Naive B cell (primary cell): ENCODE results near the gene TIFAB. TPM values are rescaled to one million over a fixed set of nuclear protein-coding genes. Genes with fewer than 3 reads are reported as not detected.

Experiments used
- ATAC-seq, 2 donors: fragments of 150-1000 bp; cut with Tn5 transposase; 2 replicates each; pipeline ENCODE4 v1.10.0; 2021; ENCODE audit warnings: low read depth in 2 of 2, mild to moderate bottlenecking in 2 of 2, moderate library complexity in 2 of 2
- DNase-seq: peaks from one replicate; pipeline ENCODE4 v3.0.0; 2022
- H3K27ac Mint-ChIP-seq, 6 donors: one replicate each; pipeline ENCODE4 v1.8.0; 2020 to 2022; ENCODE audit warnings: mild to moderate bottlenecking in 6 of 6, mixed read lengths in 6 of 6, moderate library complexity in 5 of 6, inconsistent platforms in 2 of 6
- H3K27me3 Mint-ChIP-seq, 3 donors: one replicate each; pipeline ENCODE4 v1.8.0; 2021 to 2022; ENCODE audit warnings: mixed read lengths in 3 of 3, mild to moderate bottlenecking in 1 of 3
- H3K36me3 Mint-ChIP-seq, 2 donors: one replicate each; pipeline ENCODE4 v1.8.0; 2020 to 2022; ENCODE audit warnings: mixed read lengths in 2 of 2, inconsistent platforms in 1 of 2, mild to moderate bottlenecking in 1 of 2
- H3K4me1 Mint-ChIP-seq, 3 donors: one replicate each; pipeline ENCODE4 v1.8.0; 2020 to 2022; ENCODE audit warnings: mixed read lengths in 3 of 3, inconsistent platforms in 1 of 3, mild to moderate bottlenecking in 1 of 3, moderate library complexity in 1 of 3
- H3K4me3 Mint-ChIP-seq, 8 donors: one replicate each; pipeline ENCODE4 v1.8.0; 2020 to 2022; ENCODE audit warnings: mild to moderate bottlenecking in 8 of 8, mixed read lengths in 8 of 8, moderate library complexity in 8 of 8, inconsistent platforms in 2 of 8
- H3K9me3 Mint-ChIP-seq, 7 donors: one replicate each; pipeline ENCODE4 v1.8.0; 2020 to 2022; ENCODE audit warnings: mixed read lengths in 7 of 7, mild to moderate bottlenecking in 5 of 7, inconsistent platforms in 2 of 7, moderate library complexity in 1 of 7
- polyA plus RNA-seq, 6 donors: library from polyadenylated mRNA; unstranded; fragments of 300-500 nt; fragmentation: Illumina TruSeq; gene quantifications; one replicate each; pipeline ENCODE4 v1.2.3, GENCODE V29; 2021; ENCODE audit warnings: low read depth in 6 of 6

TIFAB gene
- polyA plus RNA-seq, 6 donors from 2014 or later, result not detected

GRCh38 chr5:135488727-135489465 lies 36.7 kb upstream of the TIFAB start:
- Mint-ChIP-seq H3K4me3 (peak overlapping the region in 1 of 8 donors; percentile 41), H3K27ac (no peak overlapping the region), H3K27me3 (peaks cover 67 to 97% (median 90%) of the 10 kb centered on the region in 3 donors), H3K9me3 (peaks cover 0 to 5% (median 0%) of the 10 kb centered on the region in 7 donors), H3K4me1 (peaks cover 4 to 12% (median 9%) of the 10 kb centered on the region in 3 donors), H3K36me3 (peaks cover 0 to 7% of the 10 kb centered on the region in 2 donors)
- ATAC-seq, result no peak
- DNase-seq, result no peak

GRCh38 chr5:135487839-135488514 lies 35.8 kb upstream of the TIFAB start:
- peaks cover 0 to 5% (median 0%) of the 10 kb centered on the region in 7 donors for H3K9me3 Mint-ChIP-seq
- ATAC-seq, result no peak
- peaks cover 0 to 7% of the 10 kb centered on the region in 2 donors for H3K36me3 Mint-ChIP-seq
- H3K4me3 Mint-ChIP-seq, result no peak overlapping the region
- no peak for DNase-seq
- peaks cover 4 to 12% (median 9%) of the 10 kb centered on the region in 3 donors for H3K4me1 Mint-ChIP-seq
- peaks cover 67 to 92% (median 81%) of the 10 kb centered on the region in 3 donors for H3K27me3 Mint-ChIP-seq
- H3K27ac Mint-ChIP-seq, result peak overlapping the region in 1 of 6 donors; percentile 85

- H3K4me1 Mint-ChIP-seq, result peaks cover 4 to 12% (median 9%) of the 10 kb centered on the region in 3 donors
- H3K9me3 Mint-ChIP-seq, result peaks cover 0 to 5% (median 0%) of the 10 kb centered on the region in 7 donors
- H3K27ac Mint-ChIP-seq, result peak overlapping the region in 1 of 6 donors; percentile 82
- peaks cover 57 to 82% (median 71%) of the 10 kb centered on the region in 3 donors for H3K27me3 Mint-ChIP-seq
- DNase-seq (no peak), ATAC-seq (no peak)
- H3K36me3 Mint-ChIP-seq, result peaks cover 0 to 7% of the 10 kb centered on the region in 2 donors
- H3K4me3 Mint-ChIP-seq, result peak overlapping the region in 2 of 8 donors; percentile 7 to 32
These were observed 34.9 kb upstream of the TIFAB start for GRCh38 chr5:135487037-135487395.

GRCh38 chr5:135486131-135487036 lies 34.2 kb upstream of the TIFAB start:
- H3K9me3 Mint-ChIP-seq, result peaks cover 0 to 5% (median 0%) of the 10 kb centered on the region in 7 donors
- ATAC-seq, result no peak
- peaks cover 0 to 7% of the 10 kb centered on the region in 2 donors for H3K36me3 Mint-ChIP-seq
- DNase-seq, result no peak
- H3K4me3 Mint-ChIP-seq, result peak overlapping the region in 1 of 8 donors; percentile 7
- peaks cover 55 to 76% (median 65%) of the 10 kb centered on the region in 3 donors for H3K27me3 Mint-ChIP-seq
- H3K27ac Mint-ChIP-seq, result peak overlapping the region in 1 of 6 donors; percentile 82
- peaks cover 4 to 12% (median 9%) of the 10 kb centered on the region in 3 donors for H3K4me1 Mint-ChIP-seq

- peaks cover 51 to 68% (median 51%) of the 10 kb centered on the region in 3 donors for H3K27me3 Mint-ChIP-seq
These were observed 32.5 kb upstream of the TIFAB start for GRCh38 chr5:135484674-135485086.

GRCh38 chr5:135483254-135483653 lies 31.1 kb upstream of the TIFAB start:
- Mint-ChIP-seq H3K4me1 (peaks cover 0 to 2% (median 0%) of the 10 kb centered on the region in 3 donors), H3K36me3 (no peaks in the 10 kb centered on the region), H3K9me3 (peaks cover 0 to 2% (median 0%) of the 10 kb centered on the region in 7 donors), H3K27ac (no peak overlapping the region), H3K4me3 (no peak overlapping the region), H3K27me3 (peaks cover 47 to 58% (median 47%) of the 10 kb centered on the region in 3 donors)
- ATAC-seq (no peak), DNase-seq (no peak)

More at GRCh38 chr5:135484674-135485086, 32.5 kb upstream of the TIFAB start:
- peaks cover 0 to 5% (median 0%) of the 10 kb centered on the region in 7 donors for H3K9me3 Mint-ChIP-seq
- no peak overlapping the region for H3K27ac Mint-ChIP-seq
- ATAC-seq (no peak), DNase-seq (no peak)
- H3K36me3 Mint-ChIP-seq, result peaks cover 0 to 2% of the 10 kb centered on the region in 2 donors
- peaks cover 0 to 10% (median 4%) of the 10 kb centered on the region in 3 donors for H3K4me1 Mint-ChIP-seq
- H3K4me3 Mint-ChIP-seq, result no peak overlapping the region

- no peak for DNase-seq
- Mint-ChIP-seq H3K4me1 (no peaks in the 10 kb centered on the region), H3K4me3 (no peak overlapping the region), H3K27ac (no peak overlapping the region), H3K36me3 (no peaks in the 10 kb centered on the region), H3K9me3 (no peaks in the 10 kb centered on the region), H3K27me3 (peaks cover 39 to 50% (median 40%) of the 10 kb centered on the region in 3 donors)
- ATAC-seq, result no peak
These were observed 30.3 kb upstream of the TIFAB start for GRCh38 chr5:135482381-135482933.

- H3K36me3 Mint-ChIP-seq, result no peaks in the 10 kb centered on the region
- DNase-seq (no peak), ATAC-seq (no peak)
- no peak overlapping the region for H3K27ac Mint-ChIP-seq
- H3K9me3 Mint-ChIP-seq, result no peaks in the 10 kb centered on the region
- H3K4me3 Mint-ChIP-seq, result no peak overlapping the region
- no peaks in the 10 kb centered on the region for H3K4me1 Mint-ChIP-seq
- H3K27me3 Mint-ChIP-seq, result peaks cover 36 to 47% (median 36%) of the 10 kb centered on the region in 3 donors
These were observed 29.8 kb upstream of the TIFAB start for GRCh38 chr5:135481909-135482311.

GRCh38 chr5:135481387-135481786 lies 29.2 kb upstream of the TIFAB start:
- Mint-ChIP-seq H3K4me3 (no peak overlapping the region), H3K4me1 (no peaks in the 10 kb centered on the region), H3K36me3 (no peaks in the 10 kb centered on the region), H3K27me3 (peaks cover 31 to 47% (median 36%) of the 10 kb centered on the region in 3 donors), H3K9me3 (no peaks in the 10 kb centered on the region), H3K27ac (no peak overlapping the region)
- DNase-seq, result no peak
- ATAC-seq, result no peak

- Mint-ChIP-seq H3K4me3 (no peak overlapping the region), H3K9me3 (no peaks in the 10 kb centered on the region), H3K27ac (no peak overlapping the region), H3K27me3 (peaks cover 26 to 42% (median 33%) of the 10 kb centered on the region in 3 donors), H3K36me3 (no peaks in the 10 kb centered on the region), H3K4me1 (no peaks in the 10 kb centered on the region)
- DNase-seq (no peak), ATAC-seq (no peak)
These were observed 28.4 kb upstream of the TIFAB start for GRCh38 chr5:135480511-135480910.

- no peak for ATAC-seq
- H3K4me3 Mint-ChIP-seq, result no peak overlapping the region
- no peaks in the 10 kb centered on the region for H3K36me3 Mint-ChIP-seq
- no peak overlapping the region for H3K27ac Mint-ChIP-seq
- H3K27me3 Mint-ChIP-seq, result peaks cover 24 to 36% (median 28%) of the 10 kb centered on the region in 3 donors
- H3K9me3 Mint-ChIP-seq, result no peaks in the 10 kb centered on the region
- DNase-seq, result no peak
- no peaks in the 10 kb centered on the region for H3K4me1 Mint-ChIP-seq
These were observed 26.8 kb upstream of the TIFAB start for GRCh38 chr5:135478938-135479337.

- Mint-ChIP-seq H3K4me3 (no peak overlapping the region), H3K36me3 (no peaks in the 10 kb centered on the region)
- ATAC-seq, result no peak
These were observed 25.5 kb upstream of the TIFAB start for GRCh38 chr5:135477613-135478066.

More at GRCh38 chr5:135477613-135478066, 25.5 kb upstream of the TIFAB start:
- H3K9me3 Mint-ChIP-seq, result no peaks in the 10 kb centered on the region
- no peaks in the 10 kb centered on the region for H3K4me1 Mint-ChIP-seq
- peaks cover 15 to 39% (median 36%) of the 10 kb centered on the region in 3 donors for H3K27me3 Mint-ChIP-seq
- no peak for DNase-seq
- H3K27ac Mint-ChIP-seq, result no peak overlapping the region
